ENCODE results near the gene CAPN15. TPM values are rescaled to one million over a fixed set of nuclear protein-coding genes. Genes with fewer than 3 reads are reported as not detected.

The CAPN15 gene
- total RNA-seq, 2 experiments from 2014 or later, result 64.7 to 69.7 TPM

GRCh38 chr16:554297-554621 is 26.7 kb downstream of the CAPN15 start:
- ATAC-seq, result no peak
- no peak overlapping the region for H3K27ac Mint-ChIP-seq
- CTCF ChIA-PET, result no interaction called here
- no peaks in the 10 kb centered on the region for H3K4me1 Mint-ChIP-seq
- no peak for DNase-seq
- H3K36me3 Mint-ChIP-seq (ENCODE audit: low read depth), result no peaks in the 10 kb centered on the region
- H3K27me3 Mint-ChIP-seq, result peaks cover 6% of the 10 kb centered on the region
- intact Hi-C loops (cut with DNase I, micrococcal nuclease), result no loop called here
- H3K4me3 Mint-ChIP-seq, result no peak overlapping the region
- POLR2A ChIA-PET, result no interaction called here
- no peaks in the 10 kb centered on the region for H3K9me3 Mint-ChIP-seq (ENCODE audit: low read depth)

- Mint-ChIP-seq H3K36me3 (ENCODE audit: low read depth) (no peaks in the 10 kb centered on the region), H3K27me3 (peaks cover 6% of the 10 kb centered on the region), H3K4me1 (no peaks in the 10 kb centered on the region), H3K27ac (no peak overlapping the region), H3K9me3 (ENCODE audit: low read depth) (no peaks in the 10 kb centered on the region), H3K4me3 (no peak overlapping the region)
- CTCF ChIA-PET, result no interaction called here
- ATAC-seq, result no peak
- POLR2A ChIA-PET, result no interaction called here
- no peak for DNase-seq
- intact Hi-C loops (cut with DNase I, micrococcal nuclease), result no loop called here
Measured at GRCh38 chr16:554640-555365, 27.3 kb downstream of the CAPN15 start.

GRCh38 chr16:555528-556473 is 28.3 kb downstream of the CAPN15 start:
- H3K36me3 Mint-ChIP-seq (ENCODE audit: low read depth), result no peaks in the 10 kb centered on the region
- no peak overlapping the region for H3K4me3 Mint-ChIP-seq
- H3K27me3 Mint-ChIP-seq, result peaks cover 6% of the 10 kb centered on the region
- H3K4me1 Mint-ChIP-seq, result no peaks in the 10 kb centered on the region
- intact Hi-C loops (cut with DNase I, micrococcal nuclease), result no loop called here
- H3K9me3 Mint-ChIP-seq (ENCODE audit: low read depth), result no peaks in the 10 kb centered on the region
- ATAC-seq (no peak), DNase-seq (no peak)
- ChIA-PET CTCF (no interaction called here), POLR2A (no interaction called here)
- H3K27ac Mint-ChIP-seq, result no peak overlapping the region

GRCh38 chr16:556474-557173 is 29.1 kb downstream of the CAPN15 start:
- Mint-ChIP-seq H3K27ac (no peak overlapping the region), H3K27me3 (peaks cover 6% of the 10 kb centered on the region), H3K36me3 (ENCODE audit: low read depth) (no peaks in the 10 kb centered on the region), H3K4me1 (no peaks in the 10 kb centered on the region), H3K4me3 (no peak overlapping the region), H3K9me3 (ENCODE audit: low read depth) (no peaks in the 10 kb centered on the region)
- no peak for DNase-seq
- intact Hi-C loops (cut with DNase I, micrococcal nuclease), result no loop called here
- POLR2A ChIA-PET, result no interaction called here
- no peak for ATAC-seq
- CTCF ChIA-PET, result no interaction called here

GRCh38 chr16:557463-558297 is 30.2 kb downstream of the CAPN15 start:
- Mint-ChIP-seq H3K27ac (no peak overlapping the region), H3K27me3 (peaks cover 9% of the 10 kb centered on the region), H3K36me3 (ENCODE audit: low read depth) (no peaks in the 10 kb centered on the region), H3K9me3 (ENCODE audit: low read depth) (no peaks in the 10 kb centered on the region), H3K4me1 (no peaks in the 10 kb centered on the region), H3K4me3 (no peak overlapping the region)
- intact Hi-C loops (cut with DNase I, micrococcal nuclease), result no loop called here
- ChIA-PET CTCF (interaction anchor here (0.6 kb wide), 1 partner anchor 33 kb away, joined by 3 read pairs; no protein-coding TSS in a partner anchor), POLR2A (no interaction called here)
- DNase-seq, result no peak
- ATAC-seq, result no peak

- no peak for ATAC-seq
- intact Hi-C loops (cut with DNase I, micrococcal nuclease), result no loop called here
- CTCF ChIA-PET, result no interaction called here
- peaks cover 9% of the 10 kb centered on the region for H3K27me3 Mint-ChIP-seq
- no peak overlapping the region for H3K27ac Mint-ChIP-seq
- no peaks in the 10 kb centered on the region for H3K4me1 Mint-ChIP-seq
- no peak for DNase-seq
- POLR2A ChIA-PET, result no interaction called here
- no peaks in the 10 kb centered on the region for H3K9me3 Mint-ChIP-seq (ENCODE audit: low read depth)
- no peaks in the 10 kb centered on the region for H3K36me3 Mint-ChIP-seq (ENCODE audit: low read depth)
- H3K4me3 Mint-ChIP-seq, result no peak overlapping the region
Measured at GRCh38 chr16:558298-559020, 30.9 kb downstream of the CAPN15 start.

GRCh38 chr16:559021-559380 is 31.5 kb downstream of the CAPN15 start:
- H3K27ac Mint-ChIP-seq, result no peak overlapping the region
- no peak for DNase-seq
- intact Hi-C loops (cut with DNase I, micrococcal nuclease), result no loop called here
- H3K27me3 Mint-ChIP-seq, result peaks cover 9% of the 10 kb centered on the region
- ATAC-seq, result no peak
- no peaks in the 10 kb centered on the region for H3K4me1 Mint-ChIP-seq
- ChIA-PET POLR2A (no interaction called here), CTCF (no interaction called here)
- H3K9me3 Mint-ChIP-seq (ENCODE audit: low read depth), result no peaks in the 10 kb centered on the region
- no peak overlapping the region for H3K4me3 Mint-ChIP-seq
- H3K36me3 Mint-ChIP-seq (ENCODE audit: low read depth), result no peaks in the 10 kb centered on the region

GRCh38 chr16:559411-560203 is 32.1 kb downstream of the CAPN15 start:
- DNase-seq, result no peak
- H3K9me3 Mint-ChIP-seq (ENCODE audit: low read depth), result no peaks in the 10 kb centered on the region
- ChIA-PET POLR2A (no interaction called here), CTCF (no interaction called here)
- H3K27ac Mint-ChIP-seq, result no peak overlapping the region
- H3K4me1 Mint-ChIP-seq, result no peaks in the 10 kb centered on the region
- H3K4me3 Mint-ChIP-seq, result no peak overlapping the region
- intact Hi-C loops (cut with DNase I, micrococcal nuclease), result no loop called here
- ATAC-seq, result no peak
- peaks cover 9% of the 10 kb centered on the region for H3K27me3 Mint-ChIP-seq
- no peaks in the 10 kb centered on the region for H3K36me3 Mint-ChIP-seq (ENCODE audit: low read depth)

- DNase-seq (no peak), ATAC-seq (no peak)
- Mint-ChIP-seq H3K27ac (no peak within 1 kb of the TSS), H3K4me3 (no peak within 1 kb of the TSS), H3K27me3 (peaks cover 9% of the 10 kb centered on the region), H3K4me1 (no peaks in the 10 kb centered on the region), H3K9me3 (ENCODE audit: low read depth) (no peaks in the 10 kb centered on the region), H3K36me3 (ENCODE audit: low read depth) (no peaks in the 10 kb centered on the region)
- intact Hi-C loops (cut with DNase I, micrococcal nuclease), result no loop called here
- ChIA-PET CTCF (no interaction called here), POLR2A (no interaction called here)
Measured at GRCh38 chr16:560204-560700, 32.7 kb downstream of the CAPN15 start, which contains the start of gene PRR35. Gene PRR35 (plus strand): TSS chr16:560394. CDS start chr16:563295, 2,901 bp downstream.

- no peaks in the 10 kb centered on the region for H3K4me1 Mint-ChIP-seq
- CTCF ChIA-PET, result no interaction called here
- no peaks in the 10 kb centered on the region for H3K36me3 Mint-ChIP-seq (ENCODE audit: low read depth)
- peaks cover 9% of the 10 kb centered on the region for H3K27me3 Mint-ChIP-seq
- no peak for ATAC-seq
- DNase-seq, result no peak
- intact Hi-C loops (cut with DNase I, micrococcal nuclease), result no loop called here
- no peak overlapping the region for H3K27ac Mint-ChIP-seq
- no peak overlapping the region for H3K4me3 Mint-ChIP-seq
- no peaks in the 10 kb centered on the region for H3K9me3 Mint-ChIP-seq (ENCODE audit: low read depth)
- POLR2A ChIA-PET, result no interaction called here
Measured at GRCh38 chr16:560701-561412, 33.3 kb downstream of the CAPN15 start.
